ENCODE results near the gene TBATA.

Gene TBATA, protein sequence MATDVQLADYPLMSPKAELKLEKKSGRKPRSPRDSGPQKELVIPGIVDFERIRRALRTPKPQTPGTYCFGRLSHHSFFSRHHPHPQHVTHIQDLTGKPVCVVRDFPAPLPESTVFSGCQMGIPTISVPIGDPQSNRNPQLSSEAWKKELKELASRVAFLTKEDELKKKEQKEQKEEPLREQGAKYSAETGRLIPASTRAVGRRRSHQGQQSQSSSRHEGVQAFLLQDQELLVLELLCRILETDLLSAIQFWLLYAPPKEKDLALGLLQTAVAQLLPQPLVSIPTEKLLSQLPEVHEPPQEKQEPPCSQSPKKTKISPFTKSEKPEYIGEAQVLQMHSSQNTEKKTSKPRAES

GRCh38 chr10:70785190-70785589 lies at the start of gene TBATA:
TBATA (minus strand) TSS chr10:70785377; CDS start chr10:70783379, 1,998 bp downstream.
- H3K27ac ChIP-seq (ENCODE audit: low read depth, low read length), result no peak within 1 kb of the TSS
- no peak within 1 kb of the TSS for H2AFZ ChIP-seq (ENCODE audit: low read length, unreplicated experiment)
- no peak within 1 kb of the TSS for H3K4me3 ChIP-seq (ENCODE audit: low read depth, low read length)
- no peaks in the 10 kb centered on the region for H3K36me3 ChIP-seq (ENCODE audit: insufficient read depth, low read length)
- peaks cover 18% of the 10 kb centered on the region for H3K27me3 ChIP-seq (ENCODE audit: insufficient read depth, low read length)
- no peaks in the 10 kb centered on the region for H3K79me2 ChIP-seq (ENCODE audit: control insufficient read depth, insufficient read depth, low read length, unreplicated experiment)
- H3K4me1 ChIP-seq (ENCODE audit: control insufficient read depth, insufficient read depth, low read length, unreplicated experiment), result peaks cover 8% of the 10 kb centered on the region

- no peak overlapping the region for H2AFZ ChIP-seq (ENCODE audit: low read length, unreplicated experiment)
- H3K36me3 ChIP-seq (ENCODE audit: insufficient read depth, low read length), result peaks cover 16% of the 10 kb centered on the region
- no peak overlapping the region for H3K4me3 ChIP-seq (ENCODE audit: low read depth, low read length)
- no peaks in the 10 kb centered on the region for H3K27me3 ChIP-seq (ENCODE audit: insufficient read depth, low read length)
- H3K27ac ChIP-seq (ENCODE audit: low read depth, low read length), result peak overlapping the region; percentile 89
- H3K4me1 ChIP-seq (ENCODE audit: control insufficient read depth, insufficient read depth, low read length, unreplicated experiment), result peaks cover 36% of the 10 kb centered on the region
- peaks cover 33% of the 10 kb centered on the region for H3K79me2 ChIP-seq (ENCODE audit: control insufficient read depth, insufficient read depth, low read length, unreplicated experiment)
Observed at GRCh38 chr10:70834441-70835151, 49.4 kb upstream of the TBATA start.

GRCh38 chr10:70834021-70834420 lies 48.8 kb upstream of the TBATA start:
- Histone ChIP-seq H3K36me3 (ENCODE audit: insufficient read depth, low read length) (peaks cover 16% of the 10 kb centered on the region), H2AFZ (ENCODE audit: low read length, unreplicated experiment) (peak overlapping the region; percentile 19), H3K79me2 (ENCODE audit: control insufficient read depth, insufficient read depth, low read length, unreplicated experiment) (peaks cover 33% of the 10 kb centered on the region), H3K27me3 (ENCODE audit: insufficient read depth, low read length) (no peaks in the 10 kb centered on the region), H3K27ac (ENCODE audit: low read depth, low read length) (peak overlapping the region; percentile 89), H3K4me1 (ENCODE audit: control insufficient read depth, insufficient read depth, low read length, unreplicated experiment) (peaks cover 36% of the 10 kb centered on the region), H3K4me3 (ENCODE audit: low read depth, low read length) (no peak overlapping the region)

DNA sequence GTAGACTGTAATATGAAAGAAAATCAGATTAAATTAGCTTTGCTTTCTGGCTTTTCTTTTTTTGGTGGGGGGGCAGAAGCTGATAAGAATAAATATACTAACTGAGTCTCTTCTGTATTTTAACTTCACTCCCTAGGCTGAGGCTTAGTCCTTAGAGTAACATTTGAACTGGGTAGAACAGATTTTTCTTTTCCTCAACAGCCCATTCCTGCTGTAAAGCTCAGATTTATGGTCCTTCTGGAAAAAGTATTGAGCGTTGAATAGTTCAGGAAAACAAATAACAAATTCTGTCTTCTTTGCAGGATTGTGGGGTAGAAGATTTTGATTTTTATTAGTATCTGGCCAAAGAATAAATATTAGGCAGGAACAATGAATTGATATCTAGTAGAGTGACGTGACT lies 48.4 kb upstream of the TBATA start:
- Histone ChIP-seq H3K4me3 (ENCODE audit: low read depth, low read length) (peak overlapping the region; percentile 35; the same call in 1 of the 2 replicates), H3K27ac (ENCODE audit: low read depth, low read length) (peak overlapping the region; percentile 89), H3K36me3 (ENCODE audit: insufficient read depth, low read length) (peaks cover 12% of the 10 kb centered on the region), H3K4me1 (ENCODE audit: control insufficient read depth, insufficient read depth, low read length, unreplicated experiment) (peaks cover 36% of the 10 kb centered on the region), H3K27me3 (ENCODE audit: insufficient read depth, low read length) (no peaks in the 10 kb centered on the region), H2AFZ (ENCODE audit: low read length, unreplicated experiment) (peak overlapping the region; percentile 19), H3K79me2 (ENCODE audit: control insufficient read depth, insufficient read depth, low read length, unreplicated experiment) (peaks cover 33% of the 10 kb centered on the region)

DNA sequence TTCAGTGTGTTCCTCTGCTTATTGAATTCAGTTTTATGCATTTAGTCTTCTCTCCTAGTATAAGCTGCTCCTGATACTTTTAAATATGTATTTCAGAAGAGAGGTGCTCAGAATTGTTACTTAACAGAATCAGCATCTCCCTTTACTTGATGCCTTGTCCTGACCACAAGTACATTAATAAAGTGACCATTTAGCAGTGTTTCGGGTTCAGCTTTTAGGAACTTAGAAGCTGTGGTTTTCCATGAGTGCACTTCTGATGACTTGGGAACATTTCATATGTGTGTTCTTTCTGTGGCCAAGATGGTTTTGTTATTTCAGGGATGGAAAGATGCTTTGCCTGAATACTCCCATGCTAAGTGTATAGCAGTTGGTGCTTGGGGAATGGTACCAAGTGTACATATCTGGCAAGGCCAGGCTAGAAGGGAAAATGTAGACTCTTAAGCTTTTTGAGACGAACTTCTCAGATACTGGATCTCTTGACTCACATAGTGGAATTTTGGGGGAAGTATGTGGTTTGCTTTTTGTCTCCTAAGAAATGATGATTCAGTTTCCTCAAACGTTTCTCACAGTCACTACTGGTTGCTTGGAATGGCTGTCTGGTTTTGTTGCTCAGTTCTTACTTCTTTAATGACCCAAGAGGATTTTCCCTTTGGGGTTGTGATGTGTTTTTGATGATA lies 47.8 kb upstream of the TBATA start:
- Histone ChIP-seq H3K36me3 (ENCODE audit: insufficient read depth, low read length) (0 out of 2 replicates have a peak, but pooled peaks cover 6% of the 10 kb centered on the region), H3K4me1 (ENCODE audit: control insufficient read depth, insufficient read depth, low read length, unreplicated experiment) (peaks cover 36% of the 10 kb centered on the region), H3K27ac (ENCODE audit: low read depth, low read length) (peak overlapping the region; percentile 89), H2AFZ (ENCODE audit: low read length, unreplicated experiment) (peak overlapping the region; percentile 19), H3K79me2 (ENCODE audit: control insufficient read depth, insufficient read depth, low read length, unreplicated experiment) (peaks cover 28% of the 10 kb centered on the region), H3K4me3 (ENCODE audit: low read depth, low read length) (peak overlapping the region; percentile 35; the same call in 1 of the 2 replicates), H3K27me3 (ENCODE audit: insufficient read depth, low read length) (no peaks in the 10 kb centered on the region)

GRCh38 chr10:70832221-70832620 lies 47.0 kb upstream of the TBATA start:
- peaks cover 23% of the 10 kb centered on the region for H3K79me2 ChIP-seq (ENCODE audit: control insufficient read depth, insufficient read depth, low read length, unreplicated experiment)
- no peak overlapping the region for H3K4me3 ChIP-seq (ENCODE audit: low read depth, low read length)
- H2AFZ ChIP-seq (ENCODE audit: low read length, unreplicated experiment), result no peak overlapping the region
- H3K27ac ChIP-seq (ENCODE audit: low read depth, low read length), result peak overlapping the region; percentile 89
- H3K4me1 ChIP-seq (ENCODE audit: control insufficient read depth, insufficient read depth, low read length, unreplicated experiment), result peaks cover 42% of the 10 kb centered on the region
- H3K27me3 ChIP-seq (ENCODE audit: insufficient read depth, low read length), result no peaks in the 10 kb centered on the region
- H3K36me3 ChIP-seq (ENCODE audit: insufficient read depth, low read length), result no peaks in the 10 kb centered on the region

DNA sequence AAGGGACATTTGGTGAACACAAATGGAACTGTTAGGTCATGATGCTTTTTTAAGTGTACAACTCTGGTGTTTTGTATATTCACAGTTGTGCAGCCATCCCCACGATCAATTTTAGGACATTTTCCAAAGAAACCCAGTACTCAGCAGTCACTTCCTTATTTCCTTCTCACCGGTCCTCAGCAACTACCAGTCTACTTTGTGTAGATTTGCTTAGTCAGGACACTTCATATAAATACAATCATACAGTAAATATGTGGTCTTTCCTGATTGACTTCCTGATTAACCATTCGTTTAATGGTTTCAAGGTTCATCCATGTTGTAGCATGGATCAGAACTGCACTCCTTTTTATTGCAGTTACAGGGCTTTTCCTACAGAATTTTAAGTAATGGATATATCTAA lies 45.0 kb upstream of the TBATA start:
- Histone ChIP-seq H2AFZ (ENCODE audit: low read length, unreplicated experiment) (no peak overlapping the region), H3K27me3 (ENCODE audit: insufficient read depth, low read length) (no peaks in the 10 kb centered on the region), H3K4me1 (ENCODE audit: control insufficient read depth, insufficient read depth, low read length, unreplicated experiment) (peaks cover 42% of the 10 kb centered on the region), H3K36me3 (ENCODE audit: insufficient read depth, low read length) (no peaks in the 10 kb centered on the region), H3K27ac (ENCODE audit: low read depth, low read length) (no peak overlapping the region), H3K79me2 (ENCODE audit: control insufficient read depth, insufficient read depth, low read length, unreplicated experiment) (peaks cover 19% of the 10 kb centered on the region), H3K4me3 (ENCODE audit: low read depth, low read length) (no peak overlapping the region)

DNA sequence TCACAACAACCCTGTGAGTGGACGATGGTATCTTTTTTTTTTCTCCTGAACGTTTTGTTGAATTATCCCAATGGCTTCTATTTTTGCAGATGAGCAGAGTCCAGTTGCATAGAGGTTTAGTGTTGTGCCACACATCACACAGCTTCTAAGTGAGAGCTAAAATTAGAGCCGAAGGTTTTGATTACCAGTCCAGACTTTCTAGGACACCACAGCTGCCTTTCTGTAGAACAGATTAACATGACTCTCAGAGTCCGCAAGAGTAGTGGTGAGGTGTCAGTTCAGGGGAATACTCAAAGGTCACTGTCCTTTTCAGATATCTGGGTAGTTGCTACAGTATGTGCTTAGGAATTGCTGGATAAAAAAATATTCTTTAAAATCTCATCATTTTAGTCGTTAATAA lies 44.4 kb upstream of the TBATA start:
- Histone ChIP-seq H3K4me1 (ENCODE audit: control insufficient read depth, insufficient read depth, low read length, unreplicated experiment) (peaks cover 38% of the 10 kb centered on the region), H3K27ac (ENCODE audit: low read depth, low read length) (no peak overlapping the region), H3K27me3 (ENCODE audit: insufficient read depth, low read length) (no peaks in the 10 kb centered on the region), H3K4me3 (ENCODE audit: low read depth, low read length) (no peak overlapping the region), H3K79me2 (ENCODE audit: control insufficient read depth, insufficient read depth, low read length, unreplicated experiment) (peaks cover 12% of the 10 kb centered on the region), H3K36me3 (ENCODE audit: insufficient read depth, low read length) (no peaks in the 10 kb centered on the region), H2AFZ (ENCODE audit: low read length, unreplicated experiment) (no peak overlapping the region)

DNA sequence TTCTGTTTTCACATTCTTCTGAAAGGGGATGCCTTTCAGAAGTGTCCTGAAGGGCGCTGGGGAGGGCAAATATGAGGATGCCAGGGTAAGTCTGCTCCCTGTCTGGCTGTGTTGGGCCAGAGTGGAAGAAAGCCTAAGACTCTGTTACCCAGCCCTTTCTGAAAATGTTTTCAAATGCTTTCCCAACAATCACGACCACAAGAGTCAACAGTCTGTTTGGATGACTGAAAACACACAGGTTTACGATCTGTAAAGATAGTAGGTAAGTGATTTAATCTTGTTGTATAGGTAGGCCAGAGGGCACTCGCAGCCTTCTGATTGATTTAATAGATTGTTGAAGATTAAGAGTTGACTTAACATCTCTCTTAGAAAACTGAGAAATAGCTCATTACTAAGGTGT lies 43.7 kb upstream of the TBATA start:
- Histone ChIP-seq H3K27me3 (ENCODE audit: insufficient read depth, low read length) (no peaks in the 10 kb centered on the region), H3K27ac (ENCODE audit: low read depth, low read length) (no peak overlapping the region), H3K4me3 (ENCODE audit: low read depth, low read length) (no peak overlapping the region), H2AFZ (ENCODE audit: low read length, unreplicated experiment) (no peak overlapping the region), H3K4me1 (ENCODE audit: control insufficient read depth, insufficient read depth, low read length, unreplicated experiment) (peaks cover 32% of the 10 kb centered on the region), H3K79me2 (ENCODE audit: control insufficient read depth, insufficient read depth, low read length, unreplicated experiment) (peaks cover 6% of the 10 kb centered on the region), H3K36me3 (ENCODE audit: insufficient read depth, low read length) (no peaks in the 10 kb centered on the region)

DNA sequence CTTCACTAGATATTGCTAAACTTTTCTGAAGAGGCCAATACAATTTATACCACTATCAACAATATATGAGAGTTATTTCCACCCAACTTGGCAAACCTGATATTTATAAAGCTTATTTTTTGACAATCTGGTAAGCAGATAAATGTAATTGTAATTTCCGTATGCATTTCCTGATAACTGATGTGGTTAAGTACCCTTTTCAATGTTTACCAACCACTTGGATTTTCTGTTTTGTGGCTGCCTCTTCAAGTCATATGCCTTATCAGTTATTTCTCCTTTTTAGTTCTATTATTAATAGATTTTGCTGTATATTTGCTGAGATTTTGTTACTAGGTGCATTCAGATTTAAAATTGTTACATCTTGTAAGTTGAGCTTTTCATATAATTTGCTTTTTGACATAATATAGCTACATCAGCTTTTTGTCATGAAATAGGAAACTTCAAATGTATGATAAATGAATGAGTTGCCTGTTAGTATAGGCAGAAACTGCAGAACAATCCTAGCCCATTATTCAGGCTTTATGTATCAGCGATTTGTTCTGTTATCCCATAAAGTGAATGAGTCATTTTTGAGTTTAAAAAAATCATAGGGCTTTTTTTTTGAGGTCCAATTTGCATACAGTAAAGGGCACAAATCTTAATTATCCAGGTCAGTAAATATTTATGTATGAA lies 42.0 kb upstream of the TBATA start:
- H3K27ac ChIP-seq (ENCODE audit: low read depth, low read length), result peak overlapping the region; percentile 29; the same call in 1 of the 2 replicates
- no peaks in the 10 kb centered on the region for H3K36me3 ChIP-seq (ENCODE audit: insufficient read depth, low read length)
- H3K4me3 ChIP-seq (ENCODE audit: low read depth, low read length), result no peak overlapping the region
- no peaks in the 10 kb centered on the region for H3K27me3 ChIP-seq (ENCODE audit: insufficient read depth, low read length)
- H3K79me2 ChIP-seq (ENCODE audit: control insufficient read depth, insufficient read depth, low read length, unreplicated experiment), result peaks cover 3% of the 10 kb centered on the region
- H2AFZ ChIP-seq (ENCODE audit: low read length, unreplicated experiment), result no peak overlapping the region
- H3K4me1 ChIP-seq (ENCODE audit: control insufficient read depth, insufficient read depth, low read length, unreplicated experiment), result peaks cover 16% of the 10 kb centered on the region

All from ACC112 (cell line).